Activated naive CD4-positive, alpha-beta T cell treated with anti-CD3 and anti-CD28 coated beads, Interleukin-2, amount 50 U/mL, for 72 hours (primary cell): ENCODE data around the gene CELA2A. TPM values are rescaled to one million over a fixed set of nuclear protein-coding genes. Genes with fewer than 3 reads are reported as not detected.
"Not testable (repeated sequence)": the region's sequence is repeated elsewhere in the genome, so short reads cannot be mapped to it uniquely, and the experiment has no call there.

Source experiments
- ATAC-seq, 2 donors: fragments of 150-1000 bp; cut with Tn5 transposase; 2 replicates each; pipeline ENCODE4 v1.10.0; 2021; ENCODE audit warnings: mild to moderate bottlenecking in 2 of 2, moderate library complexity in 2 of 2
- DNase-seq, 2 donors: peaks; one replicate each; pipeline ENCODE4 v3.0.0; 2021 to 2022; ENCODE audit warnings: low spot score in 2 of 2
- H3K27ac Mint-ChIP-seq, 2 donors: one replicate each; pipeline ENCODE4 v1.8.0; 2022; ENCODE audit warnings: mild to moderate bottlenecking in 2 of 2, mixed read lengths in 2 of 2
- H3K36me3 Mint-ChIP-seq, 2 donors: one replicate each; pipeline ENCODE4 v1.8.0; 2022; ENCODE audit warnings: mixed read lengths in 2 of 2
- H3K9me3 Mint-ChIP-seq, 2 donors: one replicate each; pipeline ENCODE4 v1.8.0; 2022; ENCODE audit warnings: mixed read lengths in 2 of 2
- total RNA-seq, 2 donors: library from RNA; stranded (reverse); gene quantifications; one replicate each; pipeline ENCODE4 v1.2.3, GENCODE V29; 2022

Gene CELA2A
- total RNA-seq, 2 donors from 2014 or later = not detected

- H3K36me3 Mint-ChIP-seq = no peaks in the 10 kb centered on the region
- no peaks in the 10 kb centered on the region for H3K9me3 Mint-ChIP-seq
- no peak for DNase-seq
- H3K27ac Mint-ChIP-seq = peak overlapping the region in 1 of 2 donors; percentile 29
- no peak for ATAC-seq
Measured at GRCh38 chr1:15420853-15421465, 35.6 kb upstream of the CELA2A start.

GRCh38 chr1:15422871-15423270 lies 33.7 kb upstream of the CELA2A start:
- Mint-ChIP-seq H3K9me3 (no peaks in the 10 kb centered on the region), H3K36me3 (no peaks in the 10 kb centered on the region), H3K27ac (peak overlapping the region in 1 of 2 donors; percentile 21)
- DNase-seq = no peak
- ATAC-seq = no peak

GRCh38 chr1:15423355-15424077 lies 33.0 kb upstream of the CELA2A start:
- Mint-ChIP-seq H3K27ac (peak overlapping the region; percentile 21 to 55), H3K36me3 (no peaks in the 10 kb centered on the region), H3K9me3 (no peaks in the 10 kb centered on the region)
- ATAC-seq (no peak), DNase-seq (no peak)

GRCh38 chr1:15424146-15424667 lies 32.3 kb upstream of the CELA2A start:
- Mint-ChIP-seq H3K27ac (peak overlapping the region; percentile 21 to 76), H3K36me3 (no peaks in the 10 kb centered on the region), H3K9me3 (no peaks in the 10 kb centered on the region)
- ATAC-seq (no peak), DNase-seq (no peak)

- H3K27ac Mint-ChIP-seq = peak overlapping the region in 1 of 2 donors; percentile 76
Measured at GRCh38 chr1:15424981-15425380, 31.6 kb upstream of the CELA2A start.

GRCh38 chr1:15425521-15425920 lies 31.0 kb upstream of the CELA2A start:
- Mint-ChIP-seq H3K9me3 (no peaks in the 10 kb centered on the region), H3K27ac (peak overlapping the region in 1 of 2 donors; percentile 82), H3K36me3 (no peaks in the 10 kb centered on the region)
- DNase-seq = no peak
- ATAC-seq = no peak

More at GRCh38 chr1:15424981-15425380, 31.6 kb upstream of the CELA2A start:
- ATAC-seq = no peak
- Mint-ChIP-seq H3K9me3 (no peaks in the 10 kb centered on the region), H3K36me3 (no peaks in the 10 kb centered on the region)
- DNase-seq = no peak

- DNase-seq (no peak), ATAC-seq (no peak)
- peak overlapping the region; percentile 56 to 82 for H3K27ac Mint-ChIP-seq
- H3K36me3 Mint-ChIP-seq = no peaks in the 10 kb centered on the region
- H3K9me3 Mint-ChIP-seq = no peaks in the 10 kb centered on the region
Measured at GRCh38 chr1:15425958-15426357, 30.6 kb upstream of the CELA2A start.

GRCh38 chr1:15426492-15427279 lies 29.8 kb upstream of the CELA2A start:
- no peak for ATAC-seq
- no peaks in the 10 kb centered on the region for H3K9me3 Mint-ChIP-seq

GRCh38 chr1:15427280-15427666 lies 29.3 kb upstream of the CELA2A start:
- Mint-ChIP-seq H3K9me3 (no peaks in the 10 kb centered on the region), H3K36me3 (no peaks in the 10 kb centered on the region), H3K27ac (peak overlapping the region in 1 of 2 donors; percentile 36)
- DNase-seq (no peak), ATAC-seq (no peak)

More at GRCh38 chr1:15426492-15427279, 29.8 kb upstream of the CELA2A start:
- DNase-seq = no peak
- Mint-ChIP-seq H3K36me3 (no peaks in the 10 kb centered on the region), H3K27ac (peak overlapping the region; percentile 56 to 82)

GRCh38 chr1:15428252-15428651 lies 28.3 kb upstream of the CELA2A start:
- not testable (repeated sequence) for H3K36me3 Mint-ChIP-seq, H3K9me3 Mint-ChIP-seq, DNase-seq, H3K27ac Mint-ChIP-seq, ATAC-seq

- H3K9me3 Mint-ChIP-seq = no peaks in the 10 kb centered on the region
- H3K36me3 Mint-ChIP-seq = no peaks in the 10 kb centered on the region
- no peak for DNase-seq
- no peak for ATAC-seq
- H3K27ac Mint-ChIP-seq = no peak overlapping the region
Measured at GRCh38 chr1:15428815-15429435, 27.6 kb upstream of the CELA2A start.

- ATAC-seq = peak in 1 of 2 donors; percentile 43
- H3K9me3 Mint-ChIP-seq = no peaks in the 10 kb centered on the region
- no peak for DNase-seq
- H3K36me3 Mint-ChIP-seq = no peaks in the 10 kb centered on the region
- no peak overlapping the region for H3K27ac Mint-ChIP-seq
Measured at GRCh38 chr1:15429701-15430149, 26.8 kb upstream of the CELA2A start.

GRCh38 chr1:15430787-15431570 lies 25.6 kb upstream of the CELA2A start:
- no peak overlapping the region for H3K27ac Mint-ChIP-seq
- H3K36me3 Mint-ChIP-seq = no peaks in the 10 kb centered on the region
- ATAC-seq (peak; percentile 69 to 75), DNase-seq (peak; percentile 73 to 86)
- H3K9me3 Mint-ChIP-seq = no peaks in the 10 kb centered on the region

GRCh38 chr1:15431571-15431948 lies 25.0 kb upstream of the CELA2A start:
- no peak overlapping the region for H3K27ac Mint-ChIP-seq
- no peak for DNase-seq
- ATAC-seq = no peak
- H3K36me3 Mint-ChIP-seq = no peaks in the 10 kb centered on the region
- H3K9me3 Mint-ChIP-seq = no peaks in the 10 kb centered on the region

- ATAC-seq (no peak), DNase-seq (no peak)
- H3K36me3 Mint-ChIP-seq = no peaks in the 10 kb centered on the region
- peak overlapping the region; percentile 27 to 65 for H3K27ac Mint-ChIP-seq
- H3K9me3 Mint-ChIP-seq = no peaks in the 10 kb centered on the region
Measured at GRCh38 chr1:15432324-15432723, 24.2 kb upstream of the CELA2A start.

GRCh38 chr1:15433471-15433870 lies 23.1 kb upstream of the CELA2A start:
- no peak for ATAC-seq
- H3K27ac Mint-ChIP-seq = no peak overlapping the region
- H3K9me3 Mint-ChIP-seq = no peaks in the 10 kb centered on the region
- no peak for DNase-seq
- H3K36me3 Mint-ChIP-seq = no peaks in the 10 kb centered on the region
